Uterus (tissue), 2 donors: ENCODE data around the gene PSMB1.

Source experiments
- CTCF ChIP-seq, 4 experiments: fragments of 200-600 bp in 2 of 4; fragments of 450-650 bp in 2 of 4; sonication (generic) in 2 of 4; IDR thresholded peaks; one replicate each; pipeline ENCODE4 v1.5.1; 2016 to 2019; ENCODE audit warnings: antibody characterized with exemption in 4 of 4, mild to moderate bottlenecking in 2 of 4, moderate library complexity in 1 of 4
- POLR2A ChIP-seq, 2 donors: fragments of 450-650 bp; IDR thresholded peaks; one replicate each; pipeline ENCODE4 v1.6.1; 2016; ENCODE audit warnings: antibody characterized with exemption in 2 of 2, mild to moderate bottlenecking in 1 of 2, moderate library complexity in 1 of 2

GRCh38 chr6:170505306-170505705 is 47.8 kb downstream of the PSMB1 start:
- TF ChIP-seq CTCF (IDR thresholded peaks at IDR 0.05) (no peak), POLR2A (IDR thresholded peaks at IDR 0.05) (no peak)
